Astrocyte of the spinal cord (primary cell): ENCODE measurements around the gene RND2.

Experiments used
- DNase-seq: peaks from one replicate; pipeline ENCODE4 v3.0.0; 2011; ENCODE audit warnings: low read depth, low spot score
- H3K4me3 ChIP-seq: 2 replicates; pipeline ENCODE4 v1.5.1; 2011; ENCODE audit warnings: low read depth, mild to moderate bottlenecking, low read length, moderate library complexity
- in situ Hi-C: cut with HindIII; loops from 2 replicates; pipeline ENCODE4 v1.10.0; 2017; ENCODE audit warnings: low sequenced_read_pairs
- TF ChIP-seq, protein P1 (sequence below): IDR thresholded peaks from 2 replicates; pipeline ENCODE4 v1.5.1; 2012; ENCODE audit warnings: low read depth, mild to moderate bottlenecking, low read length, inconsistent platforms

The RND2 gene

DNA sequence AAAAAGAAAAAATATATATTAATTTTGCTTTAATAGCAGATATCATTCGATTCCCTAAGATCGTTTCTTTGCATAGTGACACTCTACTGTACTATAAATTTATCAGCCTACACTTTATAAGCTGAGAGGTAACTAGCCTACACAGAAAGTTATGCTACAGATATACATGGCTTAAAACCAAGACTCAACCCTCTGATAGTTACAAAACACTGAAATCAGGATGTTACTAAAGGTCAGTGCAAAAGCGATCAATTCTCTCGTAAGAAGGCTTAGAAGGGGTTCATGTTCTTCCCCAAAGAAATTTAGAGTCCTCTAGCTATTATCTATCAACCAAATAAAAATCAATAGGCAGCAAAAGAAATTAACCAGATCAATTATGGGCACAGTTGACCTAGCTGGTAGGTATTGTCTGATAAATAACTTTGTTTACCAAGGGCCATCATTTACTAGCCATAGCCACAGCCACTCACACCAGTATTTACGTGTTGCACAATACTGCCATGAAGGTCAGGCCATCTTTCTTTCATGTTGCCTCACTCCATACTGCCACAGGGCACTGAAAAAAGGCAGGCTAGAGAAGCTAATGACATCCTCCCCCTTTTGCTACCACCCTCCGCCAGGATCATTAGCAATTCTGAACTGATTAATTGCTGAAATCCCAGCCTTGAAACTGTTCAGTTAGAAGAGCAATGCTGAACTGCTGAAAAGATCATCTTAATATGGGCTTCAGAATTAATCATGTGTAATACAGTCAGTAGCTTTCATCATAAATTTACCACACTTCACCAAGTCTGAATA lies 43.7 kb downstream of the RND2 start:
- in situ Hi-C loops = no loop called here
- H3K4me3 ChIP-seq = no peak overlapping the region
- TF ChIP-seq, protein P1, sequence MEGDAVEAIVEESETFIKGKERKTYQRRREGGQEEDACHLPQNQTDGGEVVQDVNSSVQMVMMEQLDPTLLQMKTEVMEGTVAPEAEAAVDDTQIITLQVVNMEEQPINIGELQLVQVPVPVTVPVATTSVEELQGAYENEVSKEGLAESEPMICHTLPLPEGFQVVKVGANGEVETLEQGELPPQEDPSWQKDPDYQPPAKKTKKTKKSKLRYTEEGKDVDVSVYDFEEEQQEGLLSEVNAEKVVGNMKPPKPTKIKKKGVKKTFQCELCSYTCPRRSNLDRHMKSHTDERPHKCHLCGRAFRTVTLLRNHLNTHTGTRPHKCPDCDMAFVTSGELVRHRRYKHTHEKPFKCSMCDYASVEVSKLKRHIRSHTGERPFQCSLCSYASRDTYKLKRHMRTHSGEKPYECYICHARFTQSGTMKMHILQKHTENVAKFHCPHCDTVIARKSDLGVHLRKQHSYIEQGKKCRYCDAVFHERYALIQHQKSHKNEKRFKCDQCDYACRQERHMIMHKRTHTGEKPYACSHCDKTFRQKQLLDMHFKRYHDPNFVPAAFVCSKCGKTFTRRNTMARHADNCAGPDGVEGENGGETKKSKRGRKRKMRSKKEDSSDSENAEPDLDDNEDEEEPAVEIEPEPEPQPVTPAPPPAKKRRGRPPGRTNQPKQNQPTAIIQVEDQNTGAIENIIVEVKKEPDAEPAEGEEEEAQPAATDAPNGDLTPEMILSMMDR = no peak
- DNase-seq = no peak

DNA sequence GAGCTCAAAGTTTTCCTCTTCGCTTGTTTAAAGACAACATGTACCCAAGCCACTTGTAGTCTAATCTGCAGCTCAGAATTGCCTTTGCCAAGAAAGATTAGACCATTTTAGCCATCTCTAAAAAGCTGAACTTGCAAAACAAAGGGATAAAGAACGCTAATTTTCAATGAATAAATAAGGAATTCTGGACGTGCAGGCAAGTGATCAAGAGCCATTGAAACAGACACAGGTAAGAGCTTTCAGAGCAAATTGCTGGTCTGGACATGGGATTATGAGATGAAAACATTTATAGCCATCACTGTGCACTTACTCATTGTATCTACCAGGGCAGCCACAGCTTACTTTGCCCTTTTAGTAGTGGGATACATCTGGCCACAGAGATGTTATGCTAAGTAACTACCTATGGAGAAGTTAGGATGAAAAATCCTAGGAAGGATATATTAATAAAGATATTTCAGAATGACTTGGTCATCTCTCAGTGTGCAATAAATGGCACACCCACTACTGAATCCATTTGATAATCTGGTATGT lies 44.4 kb downstream of the RND2 start:
- in situ Hi-C loops = no loop called here
- no peak overlapping the region for H3K4me3 ChIP-seq
- TF ChIP-seq, protein P1 = no peak
- no peak for DNase-seq

DNA sequence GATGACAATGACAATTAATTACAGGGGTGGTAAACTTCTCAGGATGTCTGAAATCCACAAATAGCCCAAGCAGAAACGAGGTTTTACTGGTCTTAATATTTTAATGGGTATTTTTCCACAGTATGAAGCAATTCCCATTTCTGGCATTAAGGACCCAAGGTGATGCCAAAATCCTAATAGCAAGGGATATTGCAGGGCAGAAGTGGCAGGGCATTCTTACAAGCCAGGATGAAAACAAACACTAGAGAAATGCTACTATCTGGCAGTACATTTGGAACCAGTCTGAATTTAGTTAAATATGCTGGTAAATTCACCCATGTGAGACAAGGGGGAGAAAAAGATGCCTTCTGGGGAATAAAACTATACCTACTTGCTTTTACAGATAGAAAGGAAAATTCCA lies 45.2 kb downstream of the RND2 start:
- TF ChIP-seq, protein P1 = no peak
- in situ Hi-C loops = no loop called here

DNA sequence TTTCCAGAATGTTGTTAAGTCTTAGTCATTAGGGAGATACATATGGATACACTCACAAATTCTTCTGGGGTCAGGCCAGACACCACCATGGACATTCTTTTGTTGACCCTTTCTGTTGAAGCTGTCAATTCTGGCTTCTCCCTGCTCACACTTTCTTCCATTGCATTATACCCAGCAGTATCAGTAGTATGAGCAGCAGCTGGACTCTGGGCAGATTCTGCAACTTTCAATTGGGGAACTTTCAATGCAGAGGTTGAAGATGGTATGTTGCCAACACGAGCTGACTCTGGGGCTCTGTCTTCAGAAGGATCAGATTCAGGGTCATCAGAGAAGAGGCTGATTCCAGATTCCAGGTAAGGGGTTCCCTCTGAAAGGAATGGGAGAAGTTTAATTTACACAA lies 45.8 kb downstream of the RND2 start:
- no peak for DNase-seq
- H3K4me3 ChIP-seq = no peak overlapping the region
- TF ChIP-seq, protein P1 = no peak
- in situ Hi-C loops = no loop called here

More for the DNA sequence above, 45.2 kb downstream of the RND2 start:
- no peak for DNase-seq
- H3K4me3 ChIP-seq = no peak overlapping the region

DNA sequence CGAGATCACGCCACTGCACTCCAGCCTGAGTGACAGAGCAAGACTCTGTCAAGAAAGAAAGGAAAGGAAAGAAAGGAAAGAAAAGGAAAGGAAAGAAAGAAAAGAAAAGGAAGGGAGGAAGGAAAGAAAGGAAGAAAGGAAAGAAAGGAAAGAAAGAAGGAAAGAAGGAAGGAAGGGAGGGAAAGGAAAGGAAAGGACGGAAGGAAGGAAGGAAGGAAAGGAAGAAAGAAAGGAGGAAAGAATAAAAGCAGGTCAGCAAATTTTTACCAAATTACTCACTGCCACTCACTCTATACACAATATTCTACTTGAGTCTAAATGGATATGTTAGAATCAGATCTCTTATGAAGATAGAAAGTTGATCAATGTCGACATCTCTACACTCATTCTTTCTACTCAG lies 49.8 kb downstream of the RND2 start:
- no peak overlapping the region for H3K4me3 ChIP-seq
- in situ Hi-C loops = no loop called here
- TF ChIP-seq, protein P1 = no peak
- no peak for DNase-seq

DNA sequence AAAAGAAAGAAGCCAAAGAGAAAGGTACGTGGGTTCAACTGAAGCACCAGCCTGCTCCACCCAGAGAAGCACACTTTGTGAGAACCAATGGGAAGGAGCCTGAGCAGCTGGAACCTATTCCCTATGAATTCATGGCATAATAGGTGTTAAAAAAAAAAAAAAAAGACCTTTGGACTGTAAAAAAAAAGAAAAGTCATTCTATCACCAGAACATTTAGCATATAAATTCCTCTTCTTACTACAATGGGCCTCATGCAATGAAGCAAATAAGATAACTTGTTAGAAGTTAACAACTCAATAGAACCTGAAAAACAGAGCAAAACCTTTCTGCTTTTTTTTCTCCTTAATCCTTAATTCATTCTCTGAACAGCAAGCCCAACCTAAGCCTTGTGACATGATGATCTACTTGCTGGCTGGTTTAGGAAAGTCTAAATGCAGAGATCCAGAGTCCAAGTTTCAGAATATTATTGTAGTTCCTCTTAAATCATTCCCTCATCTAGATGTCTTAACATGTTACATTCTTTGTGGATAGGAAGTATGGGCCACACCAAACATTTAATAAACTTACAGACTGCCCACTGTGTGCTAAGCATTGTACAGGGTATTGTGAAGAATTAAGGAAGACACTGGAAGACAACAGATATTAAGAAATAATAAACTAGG lies 54.7 kb downstream of the RND2 start:
- in situ Hi-C loops = no loop called here
- H3K4me3 ChIP-seq = no peak overlapping the region
- TF ChIP-seq, protein P1 = no peak
- no peak for DNase-seq
